Lower leg skin (tissue), 4 donors: ENCODE measurements around the gene MRPL32. TPM values are rescaled to one million over a fixed set of nuclear protein-coding genes. Genes with fewer than 3 reads are reported as not detected.

Source experiments
- DNase-seq, 2 donors: peaks; one replicate each; pipeline ENCODE4 v3.0.0-alpha.2; 2019; ENCODE audit warnings: low spot score in 2 of 2
- H3K4me3 ChIP-seq: fragments of 200-600 bp; sonication (generic); 2 replicates; pipeline ENCODE4 v1.5.1; 2017; ENCODE audit warnings: mild to moderate bottlenecking, low read depth; ENCODE audit not compliant: poor library complexity, severe bottlenecking
- CTCF ChIP-seq, 3 donors: fragments of 450-650 bp; IDR thresholded peaks; one replicate each; pipeline ENCODE4 v1.5.1; 2016; ENCODE audit warnings: antibody characterized with exemption in 3 of 3, mild to moderate bottlenecking in 3 of 3, moderate library complexity in 2 of 3
- POLR2A ChIP-seq, 2 donors: fragments of 450-650 bp; IDR thresholded peaks; one replicate each; pipeline ENCODE4 v1.6.1; 2016 to 2017; ENCODE audit warnings: antibody characterized with exemption in 2 of 2, mild to moderate bottlenecking in 1 of 2, moderate library complexity in 1 of 2
- WGBS, 2 donors: methylation state at CpG; one replicate each; pipeline ENCODE4 v1.1.5; 2018; 5-methylcytosine and 5-hydroxymethylcytosine counted together
- intact Hi-C: fragments of 100-400 bp; cut with DNase I; formaldehyde crosslinking; loops from one replicate; pipeline ENCODE4 v1.15.0; 2023; ENCODE audit warnings: low total_unique reads
- total RNA-seq, 4 donors: library from RNA; depleted of rRNA; stranded (reverse); fragments of >200 nt; gene quantifications; one replicate each; pipeline ENCODE4 v1.1.0, GENCODE V29; 2016

The MRPL32 gene
- total RNA-seq, 4 donors from 2014 or later, result 19.1 to 31.7 (median 25.7) TPM

- TF ChIP-seq CTCF (IDR thresholded peaks at IDR 0.05) (no peak), POLR2A (IDR thresholded peaks at IDR 0.05) (no peak)
- intact Hi-C loops, result no loop called here
- DNase-seq, result no peak
- no peak overlapping the region for H3K4me3 ChIP-seq
- 93% methylated on average over 3 of the region's 3 CpGs for WGBS, 2 donors
Measured at GRCh38 chr7:42922017-42922753, 10.0 kb upstream of the MRPL32 start.

GRCh38 chr7:42924223-42924838 is 7.8 kb upstream of the MRPL32 start:
- intact Hi-C loops, result no loop called here
- TF ChIP-seq POLR2A (IDR thresholded peaks at IDR 0.05) (no peak), CTCF (IDR thresholded peaks at IDR 0.05) (no peak)
- no peak for DNase-seq
- 87 to 92% methylated on average over 5 of the region's 5 CpGs for WGBS, 2 donors
- H3K4me3 ChIP-seq, result no peak overlapping the region

- DNase-seq, result no peak
- WGBS, 2 donors, result 80 to 100% methylated on average over 1 of the region's 1 CpG
- intact Hi-C loops, result no loop called here
- TF ChIP-seq CTCF (IDR thresholded peaks at IDR 0.05) (no peak), POLR2A (IDR thresholded peaks at IDR 0.05) (no peak)
- H3K4me3 ChIP-seq, result no peak overlapping the region
Measured at GRCh38 chr7:42925630-42926029, 6.5 kb upstream of the MRPL32 start.

- intact Hi-C loops, result no loop called here
- no peak overlapping the region for H3K4me3 ChIP-seq
- 81 to 87% methylated on average over 5 of the region's 5 CpGs for WGBS, 2 donors
- no peak for TF ChIP-seq POLR2A (IDR thresholded peaks at IDR 0.05)
- no peak for TF ChIP-seq CTCF (IDR thresholded peaks at IDR 0.05)
- no peak for DNase-seq
Measured at GRCh38 chr7:42926204-42926603, 6.0 kb upstream of the MRPL32 start.

- 60 to 71% methylated on average over 3 of the region's 3 CpGs for WGBS, 2 donors
- TF ChIP-seq CTCF (IDR thresholded peaks at IDR 0.05) (no peak), POLR2A (IDR thresholded peaks at IDR 0.05) (no peak)
- no peak for DNase-seq
- intact Hi-C loops, result no loop called here
- no peak overlapping the region for H3K4me3 ChIP-seq
Measured at GRCh38 chr7:42928754-42929153, 3.4 kb upstream of the MRPL32 start.
